Fibroblast of lung (primary cell): ENCODE data around the gene HNRNPL. TPM values are rescaled to one million over a fixed set of nuclear protein-coding genes. Genes with fewer than 3 reads are reported as not detected.

Experiments
- DNase-seq, 2 donors: peaks; one replicate each; pipeline versions ENCODE4 v3.0.0 to v3.0.0-alpha.2; 2010; ENCODE audit warnings: low read depth in 2 of 2
- H2AFZ ChIP-seq: 2 replicates; pipeline ENCODE4 v1.5.1; 2012; ENCODE audit warnings: low read length, control low read depth, inconsistent platforms
- H3K27ac ChIP-seq: 2 replicates; pipeline ENCODE4 v1.5.1; 2011; ENCODE audit warnings: low read length, control low read depth; ENCODE audit not compliant: insufficient read depth
- H3K27me3 ChIP-seq: 2 replicates; pipeline ENCODE4 v1.5.1; 2011; ENCODE audit warnings: mild to moderate bottlenecking, low read length; ENCODE audit not compliant: control insufficient read depth, insufficient read depth
- H3K36me3 ChIP-seq: 2 replicates; pipeline ENCODE4 v1.5.1; 2011; ENCODE audit warnings: low read length; ENCODE audit not compliant: control insufficient read depth, insufficient read depth
- H3K4me1 ChIP-seq: 2 replicates; pipeline ENCODE4 v1.5.1; 2011; ENCODE audit warnings: low read length; ENCODE audit not compliant: control insufficient read depth, insufficient read depth; ENCODE audit errors: extremely low read depth
- H3K4me2 ChIP-seq: 2 replicates; pipeline ENCODE4 v1.5.1; 2011; ENCODE audit warnings: low read length, control low read depth; ENCODE audit not compliant: insufficient read depth; ENCODE audit errors: extremely low read depth
- H3K4me3 ChIP-seq, 4 experiments: fragments of 200-600 bp in 1 of 4; sonication (generic) in 1 of 4; replicated peaks in 1 of 4; 2 replicates each; pipeline ENCODE4 v1.5.1; 2011 to 2016; ENCODE audit warnings: low read length in 4 of 4, low read depth in 3 of 4, mild to moderate bottlenecking in 3 of 4, control low read depth in 2 of 4, inconsistent platforms in 1 of 4, mixed read lengths in 1 of 4; ENCODE audit not compliant: insufficient read depth in 1 of 4; ENCODE audit errors: control extremely low read depth in 1 of 4
- H3K79me2 ChIP-seq: 2 replicates; pipeline ENCODE4 v1.5.1; 2012; ENCODE audit warnings: mild to moderate bottlenecking, low read length, inconsistent platforms; ENCODE audit not compliant: control insufficient read depth, insufficient read depth
- H3K9ac ChIP-seq: 2 replicates; pipeline ENCODE4 v1.5.1; 2011; ENCODE audit warnings: mild to moderate bottlenecking, low read length, control low read depth; ENCODE audit not compliant: insufficient read depth
- H3K9me3 ChIP-seq: 2 replicates; pipeline ENCODE4 v1.5.1; 2012; ENCODE audit warnings: low read depth, low read length; ENCODE audit not compliant: control insufficient read depth, insufficient read depth
- H4K20me1 ChIP-seq: 2 replicates; pipeline ENCODE4 v1.5.1; 2011; ENCODE audit warnings: low read length; ENCODE audit not compliant: control insufficient read depth, insufficient read depth; ENCODE audit errors: extremely low read depth
- CTCF ChIP-seq, 2 donors: IDR thresholded peaks in 1 of 2; conservative IDR thresholded peaks in 1 of 2; 1 replicate in 1 of 2; 2 replicates in 1 of 2; pipeline ENCODE4 v1.5.1; 2011 to 2012; ENCODE audit warnings: low read length in 2 of 2, control low read depth in 1 of 2, inconsistent platforms in 1 of 2, low read depth in 1 of 2, mild to moderate bottlenecking in 1 of 2
- EZH2 ChIP-seq: IDR thresholded peaks from 2 replicates; pipeline ENCODE4 v1.5.1; 2012; ENCODE audit warnings: low read length, control low read depth, mild to moderate bottlenecking; ENCODE audit errors: missing control alignments
- polyA plus RNA-seq, 2 donors: library from polyadenylated mRNA; depleted of rRNA in 1 of 2; stranded (reverse) in 1 of 2; unstranded in 1 of 2; fragments of >200 nt; gene quantifications; 2 replicates each; pipeline ENCODE4 v1.2.1, GENCODE V29; 2011 to 2012; ENCODE audit warnings: missing spikeins in 1 of 2
- total RNA-seq: library from RNA; depleted of rRNA; stranded (reverse); fragments of >200 nt; gene quantifications from 2 replicates; pipeline ENCODE4 v1.2.1, GENCODE V29; 2014

Gene HNRNPL
- total and polyA plus RNA-seq, 2 donors (not counting 1 experiment from before 2014, with no cell fraction given), result 184 to 189 TPM

GRCh38 chr19:38850436-38850975 lies 720 bp upstream of the HNRNPL start:
- peaks cover 35% of the 10 kb centered on the region for H3K79me2 ChIP-seq
- peak in 1 of 2 donors; percentile 100 for DNase-seq
- H3K9me3 ChIP-seq, result no peaks in the 10 kb centered on the region
- H3K36me3 ChIP-seq, result peaks cover 13% of the 10 kb centered on the region
- H3K27me3 ChIP-seq, result no peaks in the 10 kb centered on the region
- H3K9ac ChIP-seq, result peak overlapping the region; percentile 57
- H3K27ac ChIP-seq, result peak overlapping the region; percentile 95
- H3K4me2 ChIP-seq, result peak overlapping the region; percentile 100
- H2AFZ ChIP-seq, result peak overlapping the region; percentile 48
- no peaks in the 10 kb centered on the region for H4K20me1 ChIP-seq
- H3K4me3 ChIP-seq, result peak overlapping the region; percentile 68 to 82 (median 73)
- TF ChIP-seq EZH2 (no peak), CTCF (conservative IDR thresholded peaks at IDR 0.05 in 1 of 2, IDR thresholded peaks at IDR 0.05 in 1 of 2; ENCODE audit: low read depth in 1 of 2, low read length in 2 of 2) (peak in 1 of 2 donors; percentile 12)
- peaks cover 11% of the 10 kb centered on the region for H3K4me1 ChIP-seq

GRCh38 chr19:38849147-38849859 lies 483 bp downstream of the HNRNPL start:
- Histone ChIP-seq H3K27me3 (no peaks in the 10 kb centered on the region), H3K79me2 (peaks cover 44% of the 10 kb centered on the region), H3K4me3 (peak overlapping the region; percentile 51 to 99 (median 77)), H3K9me3 (no peaks in the 10 kb centered on the region), H4K20me1 (no peaks in the 10 kb centered on the region), H3K9ac (peak overlapping the region; percentile 99), H3K36me3 (peaks cover 17% of the 10 kb centered on the region), H3K4me1 (peaks cover 11% of the 10 kb centered on the region), H2AFZ (no peak overlapping the region), H3K4me2 (peak overlapping the region; percentile 82), H3K27ac (peak overlapping the region; percentile 93)
- no peak for TF ChIP-seq EZH2
- TF ChIP-seq CTCF (conservative IDR thresholded peaks at IDR 0.05 in 1 of 2, IDR thresholded peaks at IDR 0.05 in 1 of 2; ENCODE audit: low read depth in 1 of 2, low read length in 2 of 2), result no peak
- DNase-seq, result peak; percentile 86 to 96

GRCh38 chr19:38848299-38849146 lies 1.3 kb downstream of the HNRNPL start:
- peak overlapping the region; percentile 84 for H3K27ac ChIP-seq
- TF ChIP-seq EZH2, result no peak
- TF ChIP-seq CTCF (conservative IDR thresholded peaks at IDR 0.05 in 1 of 2, IDR thresholded peaks at IDR 0.05 in 1 of 2; ENCODE audit: low read depth in 1 of 2, low read length in 2 of 2), result no peak
- H2AFZ ChIP-seq, result no peak overlapping the region
- no peak for DNase-seq
- H3K4me2 ChIP-seq, result peak overlapping the region; percentile 82
- peaks cover 11% of the 10 kb centered on the region for H3K4me1 ChIP-seq
- H3K79me2 ChIP-seq, result peaks cover 52% of the 10 kb centered on the region
- peaks cover 24% of the 10 kb centered on the region for H3K36me3 ChIP-seq
- H3K27me3 ChIP-seq, result no peaks in the 10 kb centered on the region
- no peaks in the 10 kb centered on the region for H3K9me3 ChIP-seq
- H3K4me3 ChIP-seq, result peak overlapping the region; percentile 51 to 99 (median 77)
- no peaks in the 10 kb centered on the region for H4K20me1 ChIP-seq
- H3K9ac ChIP-seq, result peak overlapping the region; percentile 99
